GM23338 (cell line): Measurements from ENCODE around the gene TARS2. TPM values are rescaled to one million over a fixed set of nuclear protein-coding genes. Genes with fewer than 3 reads are reported as not detected.

ENCODE experiments used
- ATAC-seq: fragments of 200-7000 bp; cut with Tn5 transposase; 3 replicates; pipeline ENCODE4 v1.9.1; 2020
- DNase-seq: peaks from one replicate; pipeline ENCODE4 v3.0.0-alpha.2; 2015; ENCODE audit warnings: low spot score
- H2AFZ ChIP-seq: fragments of 200-600 bp; sonication (generic); 2 replicates; pipeline ENCODE4 v1.8.0; 2016; ENCODE audit warnings: antibody characterized with exemption, mild to moderate bottlenecking, moderate library complexity
- H3F3A ChIP-seq: fragments of 200-600 bp; sonication (generic); replicated peaks from 2 replicates; pipeline ENCODE4 v1.8.0; 2017; ENCODE audit warnings: antibody characterized with exemption, mixed run types, low read depth
- H3K27ac ChIP-seq: fragments of 200-600 bp; sonication (generic); 2 replicates; pipeline ENCODE4 v1.6.1; 2016; ENCODE audit warnings: low read depth
- H3K27me3 ChIP-seq: fragments of 200-600 bp; sonication (generic); 2 replicates; pipeline ENCODE4 v1.8.0; 2016; ENCODE audit warnings: mild to moderate bottlenecking, mixed run types, moderate library complexity; ENCODE audit not compliant: insufficient read depth
- H3K36me3 ChIP-seq: fragments of 200-600 bp; sonication (generic); 2 replicates; pipeline ENCODE4 v1.8.0; 2016; ENCODE audit warnings: mild to moderate bottlenecking; ENCODE audit not compliant: insufficient read depth
- H3K4me1 ChIP-seq: fragments of 200-600 bp; sonication (generic); 2 replicates; pipeline ENCODE4 v1.8.0; 2016; ENCODE audit warnings: mild to moderate bottlenecking, moderate library complexity; ENCODE audit not compliant: insufficient read depth
- H3K4me2 ChIP-seq: fragments of 200-600 bp; sonication (generic); 2 replicates; pipeline ENCODE4 v1.7.1; 2017; ENCODE audit warnings: mixed run types
- H3K4me3 ChIP-seq: fragments of 200-600 bp; sonication (generic); 2 replicates; pipeline ENCODE4 v1.6.1; 2016; ENCODE audit warnings: mixed run types
- H3K79me2 ChIP-seq: fragments of 200-600 bp; sonication (generic); replicated peaks from 2 replicates; pipeline ENCODE4 v1.8.0; 2017; ENCODE audit warnings: mild to moderate bottlenecking; ENCODE audit not compliant: insufficient read depth
- H3K9me2 ChIP-seq: fragments of 200-600 bp; sonication (generic); 2 replicates; pipeline ENCODE4 v1.8.0; 2017; ENCODE audit not compliant: insufficient read depth
- H4K20me1 ChIP-seq: fragments of 200-600 bp; sonication (generic); replicated peaks from 2 replicates; pipeline ENCODE4 v1.8.0; 2017; ENCODE audit warnings: mild to moderate bottlenecking; ENCODE audit not compliant: insufficient read depth
- H3K27ac Mint-ChIP-seq: 2 replicates; pipeline ENCODE4 v1.8.0; 2020; ENCODE audit warnings: inconsistent platforms, mild to moderate bottlenecking, moderate library complexity, mixed read lengths
- H3K27me3 Mint-ChIP-seq: 3 replicates; pipeline ENCODE4 v1.8.0; 2022; ENCODE audit warnings: low read depth, mild to moderate bottlenecking, moderate library complexity, mixed read lengths, inconsistent platforms; ENCODE audit not compliant: insufficient read depth, poor library complexity
- H3K36me3 Mint-ChIP-seq: 3 replicates; pipeline ENCODE4 v1.8.0; 2021; ENCODE audit warnings: low read depth, mild to moderate bottlenecking, inconsistent platforms, moderate library complexity, mixed read lengths
- H3K4me1 Mint-ChIP-seq: 3 replicates; pipeline ENCODE4 v1.8.0; 2020; ENCODE audit warnings: mild to moderate bottlenecking, inconsistent platforms, mixed read lengths
- H3K4me3 Mint-ChIP-seq: 3 replicates; pipeline ENCODE4 v1.8.0; 2021; ENCODE audit warnings: moderate library complexity, mild to moderate bottlenecking, inconsistent platforms, mixed read lengths
- H3K9me3 Mint-ChIP-seq: 3 replicates; pipeline ENCODE4 v1.8.0; 2020; ENCODE audit warnings: moderate library complexity, mild to moderate bottlenecking, inconsistent platforms, mixed read lengths
- CREB1 ChIP-seq: fragments of 250-450 bp; sonication (Bioruptor Pico); IDR thresholded peaks from 2 replicates; pipeline ENCODE4 v1.5.0; 2020; ENCODE audit warnings: low read depth, mild to moderate bottlenecking, moderate library complexity
- CTCF ChIP-seq, 2 experiments: fragments of 200-600 bp in 1 of 2; sonication (generic) in 1 of 2; conservative IDR thresholded peaks; 2 replicates each; pipeline versions ENCODE4 v1.5.1 to v1.6.1; 2016 to 2017; ENCODE audit warnings: antibody characterized with exemption in 2 of 2, low read depth in 2 of 2, mild to moderate bottlenecking in 2 of 2, moderate library complexity in 1 of 2
- EZH2 ChIP-seq: fragments of 200-600 bp; sonication (generic); IDR thresholded peaks from one replicate; pipeline ENCODE4 v1.8.0; 2017; ENCODE audit warnings: antibody characterized with exemption, mild to moderate bottlenecking, low read depth; ENCODE audit not compliant: unreplicated experiment
- JUNB ChIP-seq: IDR thresholded peaks from one replicate; pipeline ENCODE4 v1.6.1; 2016; ENCODE audit warnings: antibody characterized with exemption; ENCODE audit not compliant: unreplicated experiment
- NANOG ChIP-seq: IDR thresholded peaks from 2 replicates; pipeline ENCODE4 v1.6.1; 2016; ENCODE audit warnings: antibody characterized with exemption, borderline replicate concordance
- ZNF114 ChIP-seq: fragments of 250-450 bp; sonication (Bioruptor Pico); IDR thresholded peaks from 2 replicates; pipeline ENCODE4 v1.5.0; 2020; ENCODE audit warnings: mild to moderate bottlenecking, moderate library complexity
- ZNF331 ChIP-seq: fragments of 250-450 bp; sonication (Bioruptor Pico); IDR thresholded peaks from 2 replicates; pipeline ENCODE4 v1.5.0; 2020; ENCODE audit warnings: low read depth, mild to moderate bottlenecking, moderate library complexity
- polyA plus RNA-seq: library from polyadenylated mRNA; unstranded; fragments of >200 nt; fragmentation: Nextera tagmentation; extraction: Ambion mirVana; gene quantifications from 2 replicates; pipeline ENCODE4 v1.2.1, GENCODE V29; 2016
- total RNA-seq: library from RNA; depleted of rRNA; stranded (reverse); fragments of >200 nt; shearing (Covaris generic); gene quantifications from 2 replicates; pipeline ENCODE4 v1.2.3, GENCODE V29; 2014
- TF ChIP-seq, protein P1 (sequence below): fragments of 250-450 bp; sonication (Bioruptor Pico); IDR thresholded peaks from 2 replicates; pipeline ENCODE4 v1.5.0; 2020; ENCODE audit warnings: mild to moderate bottlenecking, moderate library complexity

The TARS2 gene
- total and polyA plus RNA-seq, 2 experiments from 2014 or later = 19.5 to 28.4 TPM

GRCh38 chr1:150477733-150478132 is 9.5 kb upstream of the TARS2 start:
- Histone ChIP-seq H3K4me3 (no peak overlapping the region), H3K9me2 (no peaks in the 10 kb centered on the region), H4K20me1 (no peaks in the 10 kb centered on the region; the same call in 1 of the 2 replicates), H2AFZ (no peak overlapping the region), H3F3A (peaks cover 4% of the 10 kb centered on the region; the same call in 1 of the 2 replicates), H3K36me3 (no peaks in the 10 kb centered on the region), H3K4me2 (no peak overlapping the region), H3K79me2 (no peaks in the 10 kb centered on the region), H3K27ac (no peak overlapping the region), H3K4me1 (no peaks in the 10 kb centered on the region), H3K27me3 (no peaks in the 10 kb centered on the region)
- Mint-ChIP-seq H3K4me3 (no peak overlapping the region), H3K4me1 (peaks cover 6% of the 10 kb centered on the region; the same call in 2 of the 3 replicates), H3K9me3 (no peaks in the 10 kb centered on the region), H3K27me3 (peaks cover 11% of the 10 kb centered on the region), H3K36me3 (peaks cover 6% of the 10 kb centered on the region; the same call in 2 of the 3 replicates), H3K27ac (no peak overlapping the region)
- ATAC-seq = no peak
- no peak for TF ChIP-seq JUNB
- no peak for TF ChIP-seq ZNF114 (CRISPR knock-in tag)
- TF ChIP-seq EZH2 = no peak
- TF ChIP-seq ZNF331 (CRISPR knock-in tag) = no peak
- TF ChIP-seq CREB1 (CRISPR knock-in tag) = no peak
- TF ChIP-seq, protein P1, sequence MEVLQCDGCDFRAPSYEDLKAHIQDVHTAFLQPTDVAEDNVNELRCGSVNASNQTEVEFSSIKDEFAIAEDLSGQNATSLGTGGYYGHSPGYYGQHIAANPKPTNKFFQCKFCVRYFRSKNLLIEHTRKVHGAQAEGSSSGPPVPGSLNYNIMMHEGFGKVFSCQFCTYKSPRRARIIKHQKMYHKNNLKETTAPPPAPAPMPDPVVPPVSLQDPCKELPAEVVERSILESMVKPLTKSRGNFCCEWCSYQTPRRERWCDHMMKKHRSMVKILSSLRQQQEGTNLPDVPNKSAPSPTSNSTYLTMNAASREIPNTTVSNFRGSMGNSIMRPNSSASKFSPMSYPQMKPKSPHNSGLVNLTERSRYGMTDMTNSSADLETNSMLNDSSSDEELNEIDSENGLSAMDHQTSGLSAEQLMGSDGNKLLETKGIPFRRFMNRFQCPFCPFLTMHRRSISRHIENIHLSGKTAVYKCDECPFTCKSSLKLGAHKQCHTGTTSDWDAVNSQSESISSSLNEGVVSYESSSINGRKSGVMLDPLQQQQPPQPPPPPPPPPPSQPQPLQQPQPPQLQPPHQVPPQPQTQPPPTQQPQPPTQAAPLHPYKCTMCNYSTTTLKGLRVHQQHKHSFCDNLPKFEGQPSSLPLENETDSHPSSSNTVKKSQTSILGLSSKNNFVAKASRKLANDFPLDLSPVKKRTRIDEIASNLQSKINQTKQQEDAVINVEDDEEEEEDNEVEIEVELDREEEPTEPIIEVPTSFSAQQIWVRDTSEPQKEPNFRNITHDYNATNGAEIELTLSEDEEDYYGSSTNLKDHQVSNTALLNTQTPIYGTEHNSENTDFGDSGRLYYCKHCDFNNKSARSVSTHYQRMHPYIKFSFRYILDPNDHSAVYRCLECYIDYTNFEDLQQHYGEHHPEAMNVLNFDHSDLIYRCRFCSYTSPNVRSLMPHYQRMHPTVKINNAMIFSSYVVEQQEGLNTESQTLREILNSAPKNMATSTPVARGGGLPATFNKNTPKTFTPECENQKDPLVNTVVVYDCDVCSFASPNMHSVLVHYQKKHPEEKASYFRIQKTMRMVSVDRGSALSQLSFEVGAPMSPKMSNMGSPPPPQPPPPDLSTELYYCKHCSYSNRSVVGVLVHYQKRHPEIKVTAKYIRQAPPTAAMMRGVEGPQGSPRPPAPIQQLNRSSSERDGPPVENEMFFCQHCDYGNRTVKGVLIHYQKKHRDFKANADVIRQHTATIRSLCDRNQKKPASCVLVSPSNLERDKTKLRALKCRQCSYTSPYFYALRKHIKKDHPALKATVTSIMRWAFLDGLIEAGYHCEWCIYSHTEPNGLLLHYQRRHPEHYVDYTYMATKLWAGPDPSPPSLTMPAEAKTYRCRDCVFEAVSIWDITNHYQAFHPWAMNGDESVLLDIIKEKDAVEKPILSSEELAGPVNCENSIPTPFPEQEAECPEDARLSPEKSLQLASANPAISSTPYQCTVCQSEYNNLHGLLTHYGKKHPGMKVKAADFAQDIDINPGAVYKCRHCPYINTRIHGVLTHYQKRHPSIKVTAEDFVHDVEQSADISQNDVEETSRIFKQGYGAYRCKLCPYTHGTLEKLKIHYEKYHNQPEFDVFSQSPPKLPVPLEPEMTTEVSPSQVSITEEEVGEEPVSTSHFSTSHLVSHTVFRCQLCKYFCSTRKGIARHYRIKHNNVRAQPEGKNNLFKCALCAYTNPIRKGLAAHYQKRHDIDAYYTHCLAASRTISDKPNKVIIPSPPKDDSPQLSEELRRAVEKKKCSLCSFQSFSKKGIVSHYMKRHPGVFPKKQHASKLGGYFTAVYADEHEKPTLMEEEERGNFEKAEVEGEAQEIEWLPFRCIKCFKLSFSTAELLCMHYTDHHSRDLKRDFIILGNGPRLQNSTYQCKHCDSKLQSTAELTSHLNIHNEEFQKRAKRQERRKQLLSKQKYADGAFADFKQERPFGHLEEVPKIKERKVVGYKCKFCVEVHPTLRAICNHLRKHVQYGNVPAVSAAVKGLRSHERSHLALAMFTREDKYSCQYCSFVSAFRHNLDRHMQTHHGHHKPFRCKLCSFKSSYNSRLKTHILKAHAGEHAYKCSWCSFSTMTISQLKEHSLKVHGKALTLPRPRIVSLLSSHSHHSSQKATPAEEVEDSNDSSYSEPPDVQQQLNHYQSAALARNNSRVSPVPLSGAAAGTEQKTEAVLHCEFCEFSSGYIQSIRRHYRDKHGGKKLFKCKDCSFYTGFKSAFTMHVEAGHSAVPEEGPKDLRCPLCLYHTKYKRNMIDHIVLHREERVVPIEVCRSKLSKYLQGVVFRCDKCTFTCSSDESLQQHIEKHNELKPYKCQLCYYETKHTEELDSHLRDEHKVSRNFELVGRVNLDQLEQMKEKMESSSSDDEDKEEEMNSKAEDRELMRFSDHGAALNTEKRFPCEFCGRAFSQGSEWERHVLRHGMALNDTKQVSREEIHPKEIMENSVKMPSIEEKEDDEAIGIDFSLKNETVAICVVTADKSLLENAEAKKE (CRISPR knock-in tag) = no peak
- TF ChIP-seq NANOG = no peak
- TF ChIP-seq CTCF (conservative IDR thresholded peaks at IDR 0.05; ENCODE audit: low read depth in 2 of 2) = no peak
- no peak for DNase-seq
